Uterus (tissue), 4 donors: Measurements from ENCODE around the gene SLIT3. TPM values are rescaled to one million over a fixed set of nuclear protein-coding genes. Genes with fewer than 3 reads are reported as not detected.

ENCODE experiments used
- DNase-seq, 2 donors: peaks; one replicate each; pipeline ENCODE4 v3.0.0-alpha.2; 2019 to 2020
- H3K27ac ChIP-seq, 2 donors: fragments of 200-600 bp; sonication (generic); 1 replicate in 1 of 2; 2 replicates in 1 of 2; pipeline ENCODE4 v1.5.1; 2016 to 2018
- H3K27me3 ChIP-seq, 2 donors: fragments of 200-600 bp; sonication (generic); one replicate each; pipeline ENCODE4 v1.5.1; 2018 to 2019; ENCODE audit warnings: control low read depth in 1 of 2
- H3K36me3 ChIP-seq, 2 donors: fragments of 200-600 bp; sonication (generic); one replicate each; pipeline ENCODE4 v1.5.1; 2019; ENCODE audit warnings: control low read depth in 1 of 2
- H3K4me1 ChIP-seq, 2 donors: fragments of 200-600 bp; sonication (generic); one replicate each; pipeline ENCODE4 v1.5.1; 2018 to 2019; ENCODE audit warnings: control low read depth in 1 of 2
- H3K4me3 ChIP-seq, 2 donors: fragments of 200-600 bp; sonication (generic); 1 replicate in 1 of 2; 2 replicates in 1 of 2; pipeline ENCODE4 v1.5.1; 2018 to 2019; ENCODE audit warnings: mild to moderate bottlenecking in 1 of 2
- H3K9me3 ChIP-seq, 2 donors: fragments of 200-600 bp; sonication (generic); one replicate each; pipeline ENCODE4 v1.5.1; 2019; ENCODE audit warnings: control low read depth in 1 of 2
- POLR2A ChIP-seq, 2 donors: fragments of 450-650 bp; IDR thresholded peaks; one replicate each; pipeline ENCODE4 v1.6.1; 2016; ENCODE audit warnings: antibody characterized with exemption in 2 of 2, mild to moderate bottlenecking in 1 of 2, moderate library complexity in 1 of 2
- intact Hi-C: fragments of 100-400 bp; cut with DNase I; formaldehyde crosslinking; loops from one replicate; pipeline ENCODE4 v1.15.1; 2023; ENCODE audit warnings: low total_unique reads
- total RNA-seq, 4 donors: library from RNA; depleted of rRNA in 3 of 4; stranded (reverse); fragments of >200 nt in 3 of 4; gene quantifications; one replicate each; pipeline versions ENCODE4 v1.1.0 to v1.2.4, GENCODE V29; 2014 to 2023
- TF ChIP-seq, protein P1 (sequence below), 4 experiments: fragments of 200-600 bp in 2 of 4; fragments of 450-650 bp in 2 of 4; sonication (generic) in 2 of 4; IDR thresholded peaks; one replicate each; pipeline ENCODE4 v1.5.1; 2016 to 2019; ENCODE audit warnings: antibody characterized with exemption in 4 of 4, mild to moderate bottlenecking in 2 of 4, moderate library complexity in 1 of 4
- donor health status: DM: yes; HTN: yes; CAD: no.

The SLIT3 gene
- total RNA-seq, 4 donors from 2014 or later, result 9.4 to 62.2 (median 28.1) TPM

DNA sequence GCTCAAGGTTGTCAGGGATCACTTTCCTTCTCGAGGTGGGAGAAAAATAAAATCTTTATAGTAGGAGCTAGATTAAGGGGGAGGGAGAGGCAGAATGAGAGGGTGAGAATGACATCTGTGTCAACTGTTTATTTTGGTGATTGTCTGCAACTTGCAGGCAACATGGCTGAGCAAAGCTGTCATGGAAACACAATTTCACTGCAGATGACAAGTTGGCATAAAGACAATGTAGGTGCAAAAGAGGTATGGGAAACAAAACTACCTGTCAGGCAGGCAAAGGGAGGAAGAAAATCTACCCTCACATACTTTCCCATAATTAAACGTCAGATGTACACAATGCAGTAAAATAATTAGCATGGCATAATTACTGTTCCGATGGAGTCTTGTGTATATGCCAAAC is 167.4 kb downstream of the SLIT3 start:
- TF ChIP-seq, protein P1, sequence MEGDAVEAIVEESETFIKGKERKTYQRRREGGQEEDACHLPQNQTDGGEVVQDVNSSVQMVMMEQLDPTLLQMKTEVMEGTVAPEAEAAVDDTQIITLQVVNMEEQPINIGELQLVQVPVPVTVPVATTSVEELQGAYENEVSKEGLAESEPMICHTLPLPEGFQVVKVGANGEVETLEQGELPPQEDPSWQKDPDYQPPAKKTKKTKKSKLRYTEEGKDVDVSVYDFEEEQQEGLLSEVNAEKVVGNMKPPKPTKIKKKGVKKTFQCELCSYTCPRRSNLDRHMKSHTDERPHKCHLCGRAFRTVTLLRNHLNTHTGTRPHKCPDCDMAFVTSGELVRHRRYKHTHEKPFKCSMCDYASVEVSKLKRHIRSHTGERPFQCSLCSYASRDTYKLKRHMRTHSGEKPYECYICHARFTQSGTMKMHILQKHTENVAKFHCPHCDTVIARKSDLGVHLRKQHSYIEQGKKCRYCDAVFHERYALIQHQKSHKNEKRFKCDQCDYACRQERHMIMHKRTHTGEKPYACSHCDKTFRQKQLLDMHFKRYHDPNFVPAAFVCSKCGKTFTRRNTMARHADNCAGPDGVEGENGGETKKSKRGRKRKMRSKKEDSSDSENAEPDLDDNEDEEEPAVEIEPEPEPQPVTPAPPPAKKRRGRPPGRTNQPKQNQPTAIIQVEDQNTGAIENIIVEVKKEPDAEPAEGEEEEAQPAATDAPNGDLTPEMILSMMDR (IDR thresholded peaks at IDR 0.05), result no peak
- TF ChIP-seq POLR2A (IDR thresholded peaks at IDR 0.05), result no peak
- Histone ChIP-seq H3K27me3 (no peaks in the 10 kb centered on the region), H3K4me1 (no peaks in the 10 kb centered on the region), H3K9me3 (no peaks in the 10 kb centered on the region), H3K27ac (no peak overlapping the region), H3K4me3 (no peak overlapping the region), H3K36me3 (no peaks in the 10 kb centered on the region)
- intact Hi-C loops, result no loop called here
- DNase-seq, result no peak

DNA sequence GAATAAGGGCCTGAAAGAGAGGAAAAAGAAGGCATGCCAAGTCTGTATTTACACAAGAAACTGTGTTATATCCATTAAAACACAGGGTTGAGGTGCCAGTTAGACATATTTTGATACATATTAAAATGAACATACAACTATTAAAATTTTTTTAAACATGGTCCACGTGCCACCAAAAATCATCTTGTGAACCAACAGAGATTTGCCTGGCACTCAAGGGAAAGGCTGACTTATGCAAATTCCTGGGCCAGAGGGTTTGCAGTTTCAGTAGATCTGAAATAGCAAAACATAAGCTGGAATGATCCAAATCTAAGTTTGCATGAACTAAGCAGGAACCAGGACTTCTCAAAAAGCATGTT is 168.7 kb downstream of the SLIT3 start:
- H3K36me3 ChIP-seq, result no peaks in the 10 kb centered on the region
- H3K27me3 ChIP-seq, result no peaks in the 10 kb centered on the region
- H3K27ac ChIP-seq, result peak overlapping the region in 1 of 2 donors; percentile 25
- H3K4me3 ChIP-seq, result no peak overlapping the region
- TF ChIP-seq, protein P1 (IDR thresholded peaks at IDR 0.05), result no peak
- no peak for TF ChIP-seq POLR2A (IDR thresholded peaks at IDR 0.05)
- H3K4me1 ChIP-seq, result no peaks in the 10 kb centered on the region
- DNase-seq, result no peak
- intact Hi-C loops, result no loop called here
- no peaks in the 10 kb centered on the region for H3K9me3 ChIP-seq

DNA sequence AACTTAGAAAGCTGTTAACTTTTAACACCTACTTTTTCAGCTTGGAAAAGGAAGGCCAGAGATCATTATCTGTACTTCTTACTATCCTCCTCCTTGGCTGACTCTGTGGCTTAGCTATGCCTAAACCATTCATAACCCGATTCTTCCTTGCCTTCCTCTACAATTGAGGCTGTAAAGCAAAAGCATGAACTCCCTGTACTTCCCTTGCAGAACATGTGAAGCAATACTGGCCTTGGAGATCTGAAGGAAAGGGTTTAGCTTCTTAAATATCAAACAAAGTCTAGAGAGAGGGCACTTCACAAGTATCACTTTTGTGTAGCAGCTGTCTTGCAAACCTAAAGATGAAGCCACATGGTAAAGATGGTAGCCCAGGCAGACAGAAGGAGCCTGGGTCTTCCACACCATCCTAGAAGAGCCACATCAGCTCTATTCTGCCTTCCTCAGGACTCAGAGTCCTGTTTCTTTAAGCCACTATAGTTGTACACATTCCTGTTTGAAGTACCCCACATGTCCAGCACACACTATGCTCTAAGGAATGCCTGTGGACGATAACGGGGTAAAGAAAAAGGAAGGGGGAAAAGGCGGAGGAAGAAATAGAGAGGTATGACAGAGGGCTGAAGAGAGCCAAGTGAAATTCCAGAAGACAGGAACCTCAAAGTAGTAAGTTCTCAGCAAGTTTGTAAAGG is 169.2 kb downstream of the SLIT3 start:
- TF ChIP-seq, protein P1 (IDR thresholded peaks at IDR 0.05), result no peak
- no peak for TF ChIP-seq POLR2A (IDR thresholded peaks at IDR 0.05)
- no peaks in the 10 kb centered on the region for H3K27me3 ChIP-seq
- intact Hi-C loops, result no loop called here
- no peak overlapping the region for H3K4me3 ChIP-seq
- peak overlapping the region in 1 of 2 donors; percentile 25 for H3K27ac ChIP-seq
- no peaks in the 10 kb centered on the region for H3K4me1 ChIP-seq
- H3K36me3 ChIP-seq, result no peaks in the 10 kb centered on the region
- H3K9me3 ChIP-seq, result no peaks in the 10 kb centered on the region
- no peak for DNase-seq

DNA sequence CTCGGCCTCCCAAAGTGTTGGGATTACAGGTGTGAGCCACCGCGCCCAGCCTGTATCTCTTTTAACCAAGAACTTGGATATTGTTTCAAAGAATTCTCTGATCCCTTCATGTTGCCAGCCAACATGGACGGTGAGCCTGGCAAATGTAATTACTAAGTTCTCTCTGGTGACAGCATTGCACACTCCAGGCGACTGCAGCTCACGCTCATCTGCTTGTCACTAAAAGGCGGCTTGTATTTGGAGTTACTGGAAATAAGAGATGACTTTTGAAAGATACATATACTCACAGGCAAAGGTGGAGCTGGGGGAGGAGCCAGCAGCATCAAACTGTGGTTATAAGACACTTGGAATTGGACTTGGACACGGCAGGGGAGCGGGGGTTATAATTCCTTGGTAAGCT is 172.3 kb downstream of the SLIT3 start:
- DNase-seq, result no peak
- no peaks in the 10 kb centered on the region for H3K9me3 ChIP-seq
- no peak overlapping the region for H3K4me3 ChIP-seq
- intact Hi-C loops, result no loop called here
- H3K27me3 ChIP-seq, result no peaks in the 10 kb centered on the region
- TF ChIP-seq, protein P1 (IDR thresholded peaks at IDR 0.05), result no peak
- TF ChIP-seq POLR2A (IDR thresholded peaks at IDR 0.05), result no peak
- H3K36me3 ChIP-seq, result no peaks in the 10 kb centered on the region
- peaks cover 0 to 6% of the 10 kb centered on the region in 2 donors for H3K4me1 ChIP-seq
- H3K27ac ChIP-seq, result no peak overlapping the region

DNA sequence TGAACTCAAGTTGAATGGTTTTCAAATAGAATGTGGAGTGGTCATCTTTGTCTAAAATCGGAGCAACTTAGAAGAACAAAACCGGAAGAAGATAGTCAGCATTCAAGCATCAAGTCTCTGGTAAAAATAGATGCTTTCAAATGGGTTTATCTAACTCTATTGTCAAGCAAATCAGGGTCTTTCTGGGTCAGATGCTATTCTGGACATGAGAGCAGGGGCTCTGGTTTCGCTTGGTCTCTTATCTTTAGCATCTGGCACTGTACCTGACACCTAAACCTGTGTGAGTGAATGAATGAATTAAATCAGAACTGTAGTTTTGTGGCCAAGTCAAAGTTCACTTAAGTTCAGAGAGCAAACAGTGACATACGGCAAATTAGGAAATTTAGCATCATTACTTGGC is 173.5 kb downstream of the SLIT3 start:
- no peaks in the 10 kb centered on the region for H3K27me3 ChIP-seq
- H3K4me3 ChIP-seq, result no peak overlapping the region
- no peak overlapping the region for H3K27ac ChIP-seq
- intact Hi-C loops, result no loop called here
- H3K4me1 ChIP-seq, result peaks cover 0 to 6% of the 10 kb centered on the region in 2 donors
- H3K36me3 ChIP-seq, result no peaks in the 10 kb centered on the region
- no peak for TF ChIP-seq POLR2A (IDR thresholded peaks at IDR 0.05)
- TF ChIP-seq, protein P1 (IDR thresholded peaks at IDR 0.05), result no peak
- H3K9me3 ChIP-seq, result no peaks in the 10 kb centered on the region
- no peak for DNase-seq
